GM23338 (cell line): ENCODE data around the gene IGF1.

Experiments
- CTCF ChIP-seq, 2 experiments: fragments of 200-600 bp in 1 of 2; sonication (generic) in 1 of 2; conservative IDR thresholded peaks; 2 replicates each; pipeline versions ENCODE4 v1.5.1 to v1.6.1; 2016 to 2017; ENCODE audit warnings: antibody characterized with exemption in 2 of 2, low read depth in 2 of 2, mild to moderate bottlenecking in 2 of 2, moderate library complexity in 1 of 2
- ETS1 ChIP-seq: IDR thresholded peaks from 2 replicates; pipeline ENCODE4 v1.6.1; 2016; ENCODE audit warnings: antibody characterized with exemption
- EZH2 ChIP-seq: fragments of 200-600 bp; sonication (generic); IDR thresholded peaks from one replicate; pipeline ENCODE4 v1.8.0; 2017; ENCODE audit warnings: antibody characterized with exemption, mild to moderate bottlenecking, low read depth; ENCODE audit not compliant: unreplicated experiment
- EZH2phosphoT487 ChIP-seq: fragments of 200-600 bp; sonication (generic); IDR thresholded peaks from one replicate; pipeline ENCODE4 v1.8.1; 2018; ENCODE audit warnings: antibody characterized with exemption; ENCODE audit not compliant: unreplicated experiment
- JUNB ChIP-seq: IDR thresholded peaks from one replicate; pipeline ENCODE4 v1.6.1; 2016; ENCODE audit warnings: antibody characterized with exemption; ENCODE audit not compliant: unreplicated experiment
- NANOG ChIP-seq: IDR thresholded peaks from 2 replicates; pipeline ENCODE4 v1.6.1; 2016; ENCODE audit warnings: antibody characterized with exemption, borderline replicate concordance
- POLR2AphosphoS5 ChIP-seq: IDR thresholded peaks from 2 replicates; pipeline ENCODE4 v1.6.1; 2016; ENCODE audit warnings: antibody characterized with exemption, low read depth

GRCh38 chr12:102356690-102357089 is 123.7 kb downstream of the IGF1 start:
- TF ChIP-seq CTCF (conservative IDR thresholded peaks at IDR 0.05; ENCODE audit: low read depth in 2 of 2) (no peak), ETS1 (no peak), POLR2AphosphoS5 (no peak), NANOG (no peak), JUNB (no peak), EZH2phosphoT487 (no peak), EZH2 (no peak)
